HG03103 (cell line): ENCODE measurements around the gene PTPRN2.
"Not testable (repeated sequence)": the region's sequence is repeated elsewhere in the genome, so short reads cannot be mapped to it uniquely, and the experiment has no call there.

Experiments used
- ATAC-seq: cut with Tn5 transposase; IDR thresholded peaks from one replicate; pipeline ENCODE4 v1.9.1; 2021; ENCODE audit warnings: low read depth; ENCODE audit not compliant: unreplicated experiment

PTPRN2 gene

DNA sequence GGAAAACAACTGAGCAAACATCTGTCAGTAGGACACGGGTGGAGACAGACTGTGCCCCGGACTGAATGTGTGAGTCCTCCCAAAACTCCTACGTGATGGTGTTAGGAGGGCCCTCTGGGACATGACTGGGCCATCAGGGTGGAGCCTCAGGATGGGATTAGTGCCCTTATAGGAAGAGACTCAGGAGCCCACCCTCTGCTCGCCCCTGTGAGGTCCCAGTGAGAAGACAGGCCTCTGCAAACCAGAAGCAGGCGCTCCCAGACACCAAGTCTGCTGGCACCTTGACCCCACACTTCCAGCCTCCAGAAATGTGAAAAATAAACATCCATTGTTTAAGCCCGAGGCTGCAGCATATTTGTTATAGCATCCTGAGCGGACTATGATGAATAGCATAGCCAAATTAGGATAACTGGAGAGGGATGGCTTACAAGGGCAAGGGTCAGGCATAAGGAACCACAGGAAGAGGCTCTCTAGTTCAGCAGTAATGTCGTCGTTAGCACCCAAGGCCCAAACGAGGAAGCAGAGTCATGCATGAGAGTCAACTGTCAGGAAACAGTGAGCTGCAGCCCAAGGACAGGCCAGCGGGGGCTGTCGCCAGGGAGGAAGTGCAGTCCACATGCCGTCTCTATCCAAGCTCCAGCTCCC lies 50.6 kb downstream of the PTPRN2 start:
- ATAC-seq = no peak

DNA sequence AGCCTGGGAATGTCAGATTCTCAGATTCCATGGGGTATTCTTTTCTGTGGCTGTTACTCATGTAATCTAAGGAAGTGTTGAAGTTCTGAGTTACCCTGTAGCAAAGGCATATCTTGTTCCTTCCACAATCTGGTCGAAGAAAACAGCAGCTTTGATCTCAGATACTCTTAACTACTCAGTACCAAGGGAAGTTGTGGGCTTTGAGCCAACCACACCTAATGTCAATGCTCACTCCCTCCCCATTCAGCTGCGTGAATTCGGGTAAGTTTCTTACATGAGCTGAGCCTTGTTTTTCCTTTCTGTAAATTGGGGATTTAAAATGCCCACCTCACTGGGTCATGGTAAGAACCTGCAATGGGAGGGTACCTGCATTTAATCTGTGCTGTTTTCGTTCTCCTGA lies 52.5 kb downstream of the PTPRN2 start:
- no peak for ATAC-seq

DNA sequence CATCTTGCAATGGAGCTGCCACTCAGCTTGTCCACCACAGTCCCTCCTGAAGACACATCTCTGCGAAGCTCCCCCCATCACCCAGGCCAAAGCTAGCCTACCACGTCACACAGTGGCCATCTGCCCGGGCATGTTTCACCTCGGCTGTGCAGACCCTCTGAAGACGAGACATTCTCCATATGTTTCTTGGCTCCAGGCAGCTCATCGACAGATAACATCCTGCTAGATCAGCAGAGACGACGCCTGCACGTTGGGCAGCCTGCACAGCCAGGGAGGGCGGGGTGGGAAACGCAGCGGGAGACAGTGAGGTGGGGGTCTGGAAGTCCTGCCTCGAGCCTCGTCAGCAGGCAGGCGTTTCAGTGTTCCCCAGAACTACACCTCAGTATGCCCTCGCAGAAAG lies 53.0 kb downstream of the PTPRN2 start:
- ATAC-seq = no peak

DNA sequence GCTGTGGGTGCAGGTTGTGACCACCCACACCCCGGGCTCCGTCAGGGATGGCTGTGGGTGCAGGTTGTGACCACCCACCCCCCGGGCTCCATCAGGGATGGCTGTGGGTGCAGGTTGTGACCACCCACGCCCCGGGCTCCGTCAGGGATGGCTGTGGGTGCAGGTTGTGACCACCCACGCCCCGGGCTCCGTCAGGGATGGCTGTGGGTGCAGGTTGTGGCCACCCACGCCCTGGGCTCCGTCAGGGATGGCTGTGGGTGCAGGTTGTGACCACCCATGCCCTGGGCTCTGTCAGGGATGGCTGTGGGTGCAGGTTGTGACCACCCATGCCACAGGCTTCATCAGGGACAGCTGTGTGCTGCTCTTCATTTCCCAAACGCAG lies 53.5 kb downstream of the PTPRN2 start:
- ATAC-seq = not testable (repeated sequence)

DNA sequence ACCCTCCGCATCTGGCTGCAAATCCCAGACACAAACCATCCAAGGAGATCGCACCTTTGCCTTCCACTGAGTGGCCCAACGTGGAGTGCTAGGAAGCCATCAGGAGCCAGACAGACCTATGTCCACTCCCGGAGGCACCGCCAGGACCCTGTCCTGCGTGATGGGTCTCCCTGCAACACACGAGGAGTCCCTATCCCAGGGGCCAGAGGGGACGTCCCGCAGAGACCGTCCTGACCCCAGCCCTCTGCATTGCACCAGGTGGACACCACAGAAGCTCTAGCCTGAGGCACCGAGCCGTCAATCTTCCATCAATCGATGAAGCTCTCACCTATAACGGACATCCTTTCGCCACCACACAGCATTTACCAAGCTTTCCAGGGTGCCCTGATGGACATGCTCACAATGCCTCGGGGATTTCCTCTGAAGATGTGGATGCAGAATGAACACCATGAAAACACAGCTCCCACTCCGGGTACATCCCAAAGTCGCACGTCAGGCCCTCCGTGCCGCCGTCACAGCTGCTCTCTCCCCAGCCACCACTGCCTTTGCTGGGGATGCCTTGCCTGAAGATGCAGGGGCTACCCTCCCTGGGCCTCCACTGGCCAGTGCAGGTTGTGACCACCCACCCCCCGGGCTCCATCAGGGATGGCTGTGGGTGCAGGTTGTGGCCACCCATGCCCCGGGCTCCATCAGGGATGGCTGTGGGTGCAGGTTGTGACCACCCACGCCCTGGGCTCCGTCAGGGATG lies 54.1 kb downstream of the PTPRN2 start:
- no peak for ATAC-seq

DNA sequence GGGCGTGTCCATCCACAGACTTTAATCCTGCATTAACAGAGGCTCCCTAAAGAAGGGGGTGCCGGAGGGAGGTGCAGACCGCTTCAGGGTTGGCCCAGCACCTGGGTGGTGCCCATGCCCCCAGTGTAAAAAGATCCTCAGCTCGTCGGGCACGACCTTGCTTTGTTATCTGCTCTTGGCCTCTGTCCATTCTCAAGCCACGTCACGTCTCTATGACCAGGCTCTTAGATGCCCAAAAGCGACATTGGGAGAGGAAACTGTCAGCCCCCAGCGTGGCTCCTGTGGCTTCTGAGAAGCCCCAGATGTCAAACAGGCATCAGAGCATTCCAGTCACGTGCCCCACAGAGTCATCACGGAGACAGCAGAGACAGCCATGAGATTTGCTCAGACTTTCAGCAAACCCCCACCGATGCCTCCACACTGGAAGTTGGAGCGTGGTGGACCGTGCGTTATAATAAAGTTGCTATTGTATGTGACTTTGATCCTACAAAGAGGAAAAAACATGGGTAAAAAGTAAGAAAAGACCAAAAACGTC lies 55.5 kb downstream of the PTPRN2 start:
- no peak for ATAC-seq

DNA sequence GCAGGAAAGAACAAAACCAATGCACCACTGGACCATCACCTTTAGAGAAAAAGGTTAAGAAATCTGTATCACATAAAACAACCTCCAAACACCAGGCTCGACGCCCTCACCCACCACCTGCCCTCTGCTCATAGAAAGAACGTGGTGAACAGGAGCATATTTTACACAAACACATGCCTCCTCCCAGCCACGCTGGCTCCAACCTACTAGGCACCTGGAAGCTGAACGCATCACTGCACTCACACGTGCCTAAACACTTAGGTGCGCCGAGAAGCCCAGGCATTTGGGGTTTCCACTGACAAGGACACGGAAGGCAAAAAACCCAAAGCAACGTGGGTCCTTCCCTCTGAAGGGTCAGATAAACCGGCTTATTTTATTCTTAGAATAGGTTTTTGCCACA lies 56.0 kb downstream of the PTPRN2 start:
- ATAC-seq = no peak

DNA sequence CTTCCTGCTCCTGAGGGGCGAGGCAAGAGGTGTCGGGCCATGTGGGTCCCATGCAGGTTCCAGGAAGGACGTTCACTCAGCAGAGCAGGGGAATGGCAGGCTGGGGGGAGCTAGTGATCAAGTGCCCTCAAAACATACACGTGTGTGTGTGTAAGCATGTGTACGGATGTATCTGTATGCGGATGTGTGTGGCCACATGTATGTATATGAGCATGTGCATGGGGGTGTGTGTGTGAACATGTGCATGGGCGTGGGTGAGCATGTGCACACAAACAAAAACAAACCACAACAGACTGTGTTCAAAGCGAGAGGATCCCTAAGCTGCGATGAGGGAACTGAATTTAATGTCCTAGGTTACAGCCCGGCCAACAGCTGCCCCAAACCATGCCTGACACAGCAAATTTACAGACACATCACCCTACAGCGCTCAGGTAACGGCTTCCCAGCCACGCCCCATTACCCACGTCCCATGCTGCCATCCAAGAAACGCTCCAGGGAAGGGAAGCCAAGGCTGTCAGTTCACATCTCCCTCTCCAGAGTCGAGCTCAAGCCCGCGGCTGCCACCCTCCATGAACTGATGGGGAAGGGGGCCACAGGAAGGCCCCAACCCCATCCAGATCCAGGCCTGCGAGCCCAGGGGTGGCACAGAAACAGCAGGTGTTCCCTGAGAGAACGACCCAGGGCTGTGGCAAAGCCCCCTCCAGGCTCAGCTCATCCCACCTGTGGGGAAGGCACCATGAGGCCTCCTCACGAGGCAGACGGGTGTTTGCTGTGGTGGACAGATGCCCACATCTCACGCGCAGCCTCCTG lies 56.6 kb downstream of the PTPRN2 start:
- no peak for ATAC-seq

DNA sequence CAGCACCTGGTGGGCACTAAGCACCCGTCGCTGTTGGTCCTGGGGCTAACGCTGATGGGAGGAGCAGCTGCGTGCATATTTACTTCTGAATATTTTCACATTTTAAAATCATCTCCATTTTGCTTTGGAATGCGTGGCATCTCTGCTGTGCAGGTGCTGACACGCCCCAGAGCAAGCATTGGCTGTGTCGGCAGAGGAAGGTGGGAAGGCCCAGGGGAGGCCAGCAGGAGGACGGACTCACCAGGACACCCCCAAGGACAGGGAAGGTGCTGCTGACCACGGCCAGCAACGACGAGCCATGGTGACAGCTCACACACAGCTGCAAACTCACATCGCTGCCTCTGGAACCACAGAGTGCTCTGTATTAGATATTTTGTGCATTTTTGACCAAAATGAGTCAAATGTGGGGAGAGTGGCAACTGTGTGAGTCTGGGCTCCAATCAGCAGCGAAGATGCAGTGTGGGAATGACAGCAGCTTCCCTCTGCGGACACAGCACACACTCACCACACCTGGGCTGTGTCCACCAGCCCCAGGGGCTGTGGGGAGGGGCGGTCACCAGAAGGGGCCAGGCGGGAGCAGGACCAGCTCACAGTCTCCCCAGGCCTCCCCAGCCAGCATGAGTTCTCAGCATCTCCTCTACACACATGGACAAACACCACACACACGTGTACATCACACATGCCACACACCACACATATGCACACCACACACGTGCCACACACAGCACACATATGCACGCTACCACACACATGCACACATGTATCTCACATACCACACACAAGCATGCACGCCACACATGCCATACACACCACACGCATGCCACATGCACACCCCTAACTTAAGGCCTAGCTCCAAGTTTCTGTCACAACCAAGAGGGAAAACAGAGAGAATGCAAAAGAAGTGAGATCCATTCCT lies 58.2 kb downstream of the PTPRN2 start:
- no peak for ATAC-seq

DNA sequence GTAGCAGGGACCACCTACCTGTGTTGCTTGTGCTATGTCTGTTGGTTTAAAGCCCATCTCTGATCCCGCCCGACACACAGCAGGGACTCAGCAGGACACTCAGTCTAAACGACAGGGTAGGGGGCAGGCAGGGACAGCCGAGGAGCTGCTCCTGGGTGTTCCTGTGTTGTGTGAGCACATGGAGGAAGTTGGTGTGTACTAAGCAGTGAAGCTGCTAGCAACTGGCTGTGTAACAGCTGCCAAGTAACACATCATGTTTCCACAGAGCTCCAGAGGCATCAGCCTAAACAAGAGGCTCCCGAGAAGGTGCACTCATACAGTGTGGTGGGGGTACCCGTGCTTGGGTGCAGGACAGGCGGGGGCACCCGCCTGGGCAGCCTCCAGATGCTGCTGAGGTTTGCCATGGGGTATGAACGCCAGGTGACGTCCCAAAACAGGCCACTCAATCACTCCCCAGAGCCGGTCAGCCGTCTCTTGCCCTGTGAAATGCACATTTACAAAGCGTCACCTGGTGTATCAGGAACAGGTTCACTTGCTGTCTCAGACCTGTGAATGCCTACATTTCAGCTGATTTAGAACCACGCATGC lies 59.6 kb downstream of the PTPRN2 start:
- ATAC-seq = no peak

DNA sequence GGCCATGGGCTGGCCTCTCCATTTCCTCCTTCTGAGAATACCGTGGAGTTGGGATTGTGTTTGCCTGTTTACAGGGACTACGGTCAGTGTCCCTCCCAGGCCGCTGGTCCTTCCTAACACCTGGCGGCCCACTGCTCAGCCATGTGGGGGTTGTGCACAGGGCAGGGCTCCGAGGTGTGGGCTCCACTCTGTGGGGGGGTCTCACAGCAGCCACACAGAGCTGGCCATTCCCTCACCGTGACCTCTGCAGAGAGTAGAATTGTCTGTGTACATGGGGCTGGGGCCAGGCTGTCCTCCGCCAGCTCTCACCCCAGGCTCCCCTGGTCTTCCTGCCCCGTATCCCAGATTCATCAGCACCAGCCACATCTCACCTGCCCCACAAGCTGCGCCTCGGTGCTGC lies 60.1 kb downstream of the PTPRN2 start:
- no peak for ATAC-seq

DNA sequence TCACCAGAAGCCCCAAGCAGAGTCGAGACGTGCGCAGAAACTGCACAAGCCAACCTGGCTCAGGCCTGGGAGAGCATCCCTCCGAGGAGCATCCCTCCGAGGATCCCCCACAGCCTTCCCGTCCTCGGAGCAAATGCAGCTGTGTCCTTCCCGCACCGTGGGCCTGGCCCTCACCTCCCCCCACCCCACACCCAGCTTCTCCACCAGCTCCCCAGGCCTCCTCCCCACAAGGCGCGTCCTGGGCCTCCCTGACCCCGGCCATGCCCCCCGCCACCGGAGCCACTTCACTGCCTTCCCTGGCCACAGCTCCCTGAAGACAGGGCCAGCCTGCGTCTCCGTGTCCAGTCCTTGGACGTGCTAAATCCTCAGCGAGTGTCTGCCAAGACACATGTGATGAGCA lies 60.6 kb downstream of the PTPRN2 start:
- ATAC-seq = no peak

DNA sequence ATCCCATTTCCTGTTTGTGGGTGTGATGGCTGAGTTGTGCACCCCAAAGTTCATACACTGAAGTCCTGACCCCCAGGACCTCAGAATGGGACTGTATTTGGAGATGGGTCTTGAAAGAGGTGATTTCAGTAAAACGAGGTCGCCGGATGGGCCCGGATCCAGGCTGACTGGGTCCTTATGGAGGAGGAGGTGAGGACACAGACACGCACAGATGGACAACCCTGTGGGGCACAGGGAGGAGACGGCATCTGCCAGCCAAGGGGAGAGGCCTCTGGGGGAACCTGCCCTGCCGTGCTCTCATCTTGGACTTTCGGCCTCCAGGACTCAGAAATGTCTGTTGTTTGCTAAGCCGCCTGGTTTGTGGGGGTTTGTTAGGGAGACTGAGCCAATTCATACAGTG lies 61.1 kb downstream of the PTPRN2 start:
- no peak for ATAC-seq

DNA sequence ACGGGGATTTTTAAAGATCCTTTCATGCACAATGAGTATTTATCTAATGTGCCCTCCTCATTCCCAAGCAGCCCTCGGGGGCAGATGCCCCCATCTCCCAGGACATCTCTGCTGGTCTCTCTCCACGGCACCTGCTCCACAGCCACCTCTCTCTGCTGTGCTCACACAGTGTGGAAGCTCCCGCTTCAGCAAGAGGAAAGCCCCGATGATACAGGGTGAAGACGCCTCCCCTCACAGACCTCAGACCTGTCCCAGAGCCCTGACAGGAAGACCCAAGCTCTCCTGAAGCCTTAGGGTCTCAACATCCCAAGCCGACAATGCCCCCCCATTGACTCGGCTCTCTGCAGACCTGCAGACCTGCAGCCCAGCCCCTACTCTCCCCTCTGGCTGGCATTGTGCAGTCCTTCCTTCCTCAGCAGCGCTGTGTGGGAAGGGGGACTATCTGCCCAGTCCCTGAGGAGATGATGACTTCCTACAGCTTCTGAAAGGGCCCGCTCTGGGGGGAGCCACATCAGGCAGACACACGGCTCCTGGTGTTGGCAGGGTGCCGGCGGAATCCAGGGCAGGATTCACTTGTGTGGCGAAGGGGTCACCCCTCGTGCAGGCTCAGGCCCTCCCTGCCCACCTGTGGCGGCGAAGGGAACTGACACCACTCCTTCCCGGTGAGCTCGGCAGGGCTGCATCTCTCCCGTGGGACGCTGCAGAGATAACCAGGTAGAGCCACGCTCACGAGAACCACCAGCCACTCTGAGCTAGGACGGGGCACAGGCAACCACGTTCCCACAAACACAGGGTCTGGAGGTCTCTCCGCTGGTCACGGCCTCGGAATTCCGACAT lies 61.8 kb downstream of the PTPRN2 start:
- ATAC-seq = no peak

DNA sequence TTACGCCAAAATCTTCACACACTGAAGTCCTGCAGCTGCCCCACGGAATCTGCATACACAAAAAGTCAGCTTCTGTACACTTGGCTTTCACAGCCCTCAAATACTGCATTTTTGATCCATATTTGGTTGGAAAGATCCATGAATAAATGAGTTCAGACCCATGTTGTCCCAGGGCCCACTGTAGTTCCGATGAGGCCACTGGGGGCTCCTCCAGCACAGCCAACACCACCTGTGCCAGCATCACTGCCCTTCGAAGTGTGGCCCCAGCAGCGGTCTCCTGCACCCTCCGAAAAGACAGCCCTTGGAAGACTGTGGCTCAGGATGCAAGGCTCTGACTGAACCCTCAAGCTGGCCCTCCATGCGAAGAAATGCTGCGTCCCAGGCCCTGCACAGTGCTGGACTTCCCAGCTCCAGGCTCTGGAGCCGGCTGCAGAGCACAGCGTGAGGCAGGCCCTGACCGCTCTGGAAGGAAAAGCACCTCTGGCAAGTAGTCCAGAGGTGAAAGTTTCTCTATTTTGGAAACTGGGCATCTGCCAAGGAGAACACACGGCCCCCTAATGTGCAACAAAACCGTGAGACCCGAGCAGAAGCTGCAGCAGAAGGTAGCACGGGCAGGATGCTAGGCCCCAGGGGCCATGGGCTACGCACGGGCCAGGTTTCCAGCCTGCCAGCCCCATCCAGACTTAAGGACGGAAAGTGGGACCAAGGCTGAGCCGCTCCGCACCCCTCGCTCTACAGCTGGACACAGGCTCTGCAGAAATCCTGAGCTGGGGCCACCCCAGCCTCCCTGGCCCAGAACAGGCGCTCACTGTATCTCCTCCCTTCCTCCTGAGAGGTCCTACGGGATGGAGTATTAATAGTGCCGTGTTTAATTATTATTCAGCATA lies 62.6 kb downstream of the PTPRN2 start:
- ATAC-seq = no peak

DNA sequence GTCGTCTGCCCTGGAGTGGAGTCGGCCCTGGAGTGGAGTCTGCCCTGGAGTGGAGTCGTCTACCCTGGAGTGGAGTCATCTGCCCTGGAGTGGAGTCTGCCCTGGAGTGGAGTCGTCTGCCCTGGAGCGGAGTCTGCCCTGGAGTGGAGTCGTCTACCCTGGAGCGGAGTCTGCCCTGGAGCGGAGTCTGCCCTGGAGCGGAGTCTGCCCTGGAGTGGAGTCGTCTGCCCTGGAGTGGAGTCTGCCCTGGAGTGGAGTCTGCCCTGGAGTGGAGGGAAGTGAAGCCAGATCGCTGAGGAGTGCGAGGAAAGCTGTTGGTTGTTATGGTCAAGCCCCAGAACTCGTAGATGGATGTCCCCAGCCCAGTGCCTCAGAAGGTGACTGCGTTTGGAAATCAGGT lies 63.3 kb downstream of the PTPRN2 start:
- ATAC-seq = not testable (repeated sequence)

DNA sequence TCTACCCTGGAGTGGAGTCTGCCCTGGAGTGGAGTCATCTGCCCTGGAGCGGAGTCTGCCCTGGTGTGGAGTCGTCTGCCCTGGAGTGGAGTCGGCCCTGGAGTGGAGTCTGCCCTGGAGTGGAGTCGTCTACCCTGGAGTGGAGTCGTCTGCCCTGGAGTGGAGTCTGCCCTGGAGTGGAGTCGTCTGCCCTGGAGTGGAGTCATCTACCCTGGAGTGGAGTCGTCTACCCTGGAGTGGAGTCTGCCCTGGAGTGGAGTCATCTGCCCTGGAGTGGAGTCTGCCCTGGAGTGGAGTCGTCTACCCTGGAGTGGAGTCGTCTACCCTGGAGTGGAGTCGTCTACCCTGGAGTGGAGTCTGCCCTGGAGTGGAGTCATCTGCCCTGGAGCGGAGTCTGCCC lies 63.7 kb downstream of the PTPRN2 start:
- not testable (repeated sequence) for ATAC-seq
